GM19035 (cell line): ENCODE measurements around the gene GHDC.
"Not testable (repeated sequence)": the region's sequence is repeated elsewhere in the genome, so short reads cannot be mapped to it uniquely, and the experiment has no call there.

Source experiments
- ATAC-seq: cut with Tn5 transposase; IDR thresholded peaks from one replicate; pipeline ENCODE4 v1.9.1; 2021; ENCODE audit not compliant: unreplicated experiment

Gene GHDC

GRCh38 chr17:42193969-42194899 lies at the start of gene GHDC:
Gene GHDC (minus strand): TSS chr17:42194494. CDS start chr17:42193581, 913 bp downstream.
- peak; percentile 93 for ATAC-seq

GRCh38 chr17:42243493-42243982 lies 49.2 kb upstream of the GHDC start:
- no peak for ATAC-seq

- ATAC-seq = no peak
Measured at GRCh38 chr17:42241871-42242270, 47.6 kb upstream of the GHDC start.

GRCh38 chr17:42240863-42241262 lies 46.6 kb upstream of the GHDC start:
- ATAC-seq = not testable (repeated sequence)

- ATAC-seq = no peak
Measured at GRCh38 chr17:42240201-42240600, 45.9 kb upstream of the GHDC start.

- ATAC-seq = not testable (repeated sequence)
Measured at GRCh38 chr17:42239576-42239975, 45.3 kb upstream of the GHDC start.

- ATAC-seq = no peak
Measured at GRCh38 chr17:42236760-42237159, 42.5 kb upstream of the GHDC start.

GRCh38 chr17:42233994-42234393 lies 39.7 kb upstream of the GHDC start:
- ATAC-seq = no peak

GRCh38 chr17:42233156-42233555 lies 38.9 kb upstream of the GHDC start:
- no peak for ATAC-seq

- no peak for ATAC-seq
Measured at GRCh38 chr17:42230225-42230624, 35.9 kb upstream of the GHDC start.

- ATAC-seq = no peak
Measured at GRCh38 chr17:42227849-42228700, 33.8 kb upstream of the GHDC start.

- no peak for ATAC-seq
Measured at GRCh38 chr17:42225646-42226045, 31.4 kb upstream of the GHDC start.

- ATAC-seq = no peak
Measured at GRCh38 chr17:42224651-42225050, 30.4 kb upstream of the GHDC start.

- no peak for ATAC-seq
Measured at GRCh38 chr17:42221886-42222745, 27.8 kb upstream of the GHDC start.

- not testable (repeated sequence) for ATAC-seq
Measured at GRCh38 chr17:42219280-42219679, 25.0 kb upstream of the GHDC start.

GRCh38 chr17:42214156-42214555 lies 19.9 kb upstream of the GHDC start:
- no peak for ATAC-seq

GRCh38 chr17:42212382-42212781 lies 18.1 kb upstream of the GHDC start:
- ATAC-seq = no peak

- not testable (repeated sequence) for ATAC-seq
Measured at GRCh38 chr17:42211921-42212341, 17.6 kb upstream of the GHDC start.

GRCh38 chr17:42210046-42210445 lies 15.8 kb upstream of the GHDC start:
- no peak for ATAC-seq

- not testable (repeated sequence) for ATAC-seq
Measured at GRCh38 chr17:42206153-42206612, 11.9 kb upstream of the GHDC start.
